GM23338 (cell line): ENCODE results near the gene SAMD8. TPM values are rescaled to one million over a fixed set of nuclear protein-coding genes. Genes with fewer than 3 reads are reported as not detected.

ENCODE experiments used
- ATAC-seq: fragments of 200-7000 bp; cut with Tn5 transposase; 3 replicates; pipeline ENCODE4 v1.9.1; 2020
- DNase-seq: peaks from one replicate; pipeline ENCODE4 v3.0.0-alpha.2; 2015; ENCODE audit warnings: low spot score
- H2AFZ ChIP-seq: fragments of 200-600 bp; sonication (generic); 2 replicates; pipeline ENCODE4 v1.8.0; 2016; ENCODE audit warnings: antibody characterized with exemption, mild to moderate bottlenecking, moderate library complexity
- H3F3A ChIP-seq: fragments of 200-600 bp; sonication (generic); replicated peaks from 2 replicates; pipeline ENCODE4 v1.8.0; 2017; ENCODE audit warnings: antibody characterized with exemption, mixed run types, low read depth
- H3K27ac ChIP-seq: fragments of 200-600 bp; sonication (generic); 2 replicates; pipeline ENCODE4 v1.6.1; 2016; ENCODE audit warnings: low read depth
- H3K27me3 ChIP-seq: fragments of 200-600 bp; sonication (generic); 2 replicates; pipeline ENCODE4 v1.8.0; 2016; ENCODE audit warnings: mild to moderate bottlenecking, mixed run types, moderate library complexity; ENCODE audit not compliant: insufficient read depth
- H3K36me3 ChIP-seq: fragments of 200-600 bp; sonication (generic); 2 replicates; pipeline ENCODE4 v1.8.0; 2016; ENCODE audit warnings: mild to moderate bottlenecking; ENCODE audit not compliant: insufficient read depth
- H3K4me1 ChIP-seq: fragments of 200-600 bp; sonication (generic); 2 replicates; pipeline ENCODE4 v1.8.0; 2016; ENCODE audit warnings: mild to moderate bottlenecking, moderate library complexity; ENCODE audit not compliant: insufficient read depth
- H3K4me2 ChIP-seq: fragments of 200-600 bp; sonication (generic); 2 replicates; pipeline ENCODE4 v1.7.1; 2017; ENCODE audit warnings: mixed run types
- H3K4me3 ChIP-seq: fragments of 200-600 bp; sonication (generic); 2 replicates; pipeline ENCODE4 v1.6.1; 2016; ENCODE audit warnings: mixed run types
- H3K79me2 ChIP-seq: fragments of 200-600 bp; sonication (generic); replicated peaks from 2 replicates; pipeline ENCODE4 v1.8.0; 2017; ENCODE audit warnings: mild to moderate bottlenecking; ENCODE audit not compliant: insufficient read depth
- H3K9me2 ChIP-seq: fragments of 200-600 bp; sonication (generic); 2 replicates; pipeline ENCODE4 v1.8.0; 2017; ENCODE audit not compliant: insufficient read depth
- H4K20me1 ChIP-seq: fragments of 200-600 bp; sonication (generic); replicated peaks from 2 replicates; pipeline ENCODE4 v1.8.0; 2017; ENCODE audit warnings: mild to moderate bottlenecking; ENCODE audit not compliant: insufficient read depth
- H3K27ac Mint-ChIP-seq: 2 replicates; pipeline ENCODE4 v1.8.0; 2020; ENCODE audit warnings: inconsistent platforms, mild to moderate bottlenecking, moderate library complexity, mixed read lengths
- H3K27me3 Mint-ChIP-seq: 3 replicates; pipeline ENCODE4 v1.8.0; 2022; ENCODE audit warnings: low read depth, mild to moderate bottlenecking, moderate library complexity, mixed read lengths, inconsistent platforms; ENCODE audit not compliant: insufficient read depth, poor library complexity
- H3K36me3 Mint-ChIP-seq: 3 replicates; pipeline ENCODE4 v1.8.0; 2021; ENCODE audit warnings: low read depth, mild to moderate bottlenecking, inconsistent platforms, moderate library complexity, mixed read lengths
- H3K4me1 Mint-ChIP-seq: 3 replicates; pipeline ENCODE4 v1.8.0; 2020; ENCODE audit warnings: mild to moderate bottlenecking, inconsistent platforms, mixed read lengths
- H3K4me3 Mint-ChIP-seq: 3 replicates; pipeline ENCODE4 v1.8.0; 2021; ENCODE audit warnings: moderate library complexity, mild to moderate bottlenecking, inconsistent platforms, mixed read lengths
- H3K9me3 Mint-ChIP-seq: 3 replicates; pipeline ENCODE4 v1.8.0; 2020; ENCODE audit warnings: moderate library complexity, mild to moderate bottlenecking, inconsistent platforms, mixed read lengths
- CREB1 ChIP-seq: fragments of 250-450 bp; sonication (Bioruptor Pico); IDR thresholded peaks from 2 replicates; pipeline ENCODE4 v1.5.0; 2020; ENCODE audit warnings: low read depth, mild to moderate bottlenecking, moderate library complexity
- CTCF ChIP-seq, 2 experiments: fragments of 200-600 bp in 1 of 2; sonication (generic) in 1 of 2; conservative IDR thresholded peaks; 2 replicates each; pipeline versions ENCODE4 v1.5.1 to v1.6.1; 2016 to 2017; ENCODE audit warnings: antibody characterized with exemption in 2 of 2, low read depth in 2 of 2, mild to moderate bottlenecking in 2 of 2, moderate library complexity in 1 of 2
- ETS1 ChIP-seq: IDR thresholded peaks from 2 replicates; pipeline ENCODE4 v1.6.1; 2016; ENCODE audit warnings: antibody characterized with exemption
- EZH2 ChIP-seq: fragments of 200-600 bp; sonication (generic); IDR thresholded peaks from one replicate; pipeline ENCODE4 v1.8.0; 2017; ENCODE audit warnings: antibody characterized with exemption, mild to moderate bottlenecking, low read depth; ENCODE audit not compliant: unreplicated experiment
- EZH2phosphoT487 ChIP-seq: fragments of 200-600 bp; sonication (generic); IDR thresholded peaks from one replicate; pipeline ENCODE4 v1.8.1; 2018; ENCODE audit warnings: antibody characterized with exemption; ENCODE audit not compliant: unreplicated experiment
- NANOG ChIP-seq: IDR thresholded peaks from 2 replicates; pipeline ENCODE4 v1.6.1; 2016; ENCODE audit warnings: antibody characterized with exemption, borderline replicate concordance
- POLR2AphosphoS5 ChIP-seq: IDR thresholded peaks from 2 replicates; pipeline ENCODE4 v1.6.1; 2016; ENCODE audit warnings: antibody characterized with exemption, low read depth
- REST ChIP-seq: IDR thresholded peaks from one replicate; pipeline ENCODE4 v1.6.1; 2018; ENCODE audit warnings: antibody characterized with exemption; ENCODE audit not compliant: unreplicated experiment
- STAT1 ChIP-seq: IDR thresholded peaks from one replicate; pipeline ENCODE4 v1.6.1; 2016; ENCODE audit warnings: antibody characterized with exemption; ENCODE audit not compliant: unreplicated experiment
- ZNF114 ChIP-seq: fragments of 250-450 bp; sonication (Bioruptor Pico); IDR thresholded peaks from 2 replicates; pipeline ENCODE4 v1.5.0; 2020; ENCODE audit warnings: mild to moderate bottlenecking, moderate library complexity
- ZNF331 ChIP-seq: fragments of 250-450 bp; sonication (Bioruptor Pico); IDR thresholded peaks from 2 replicates; pipeline ENCODE4 v1.5.0; 2020; ENCODE audit warnings: low read depth, mild to moderate bottlenecking, moderate library complexity
- ZNF462 ChIP-seq: fragments of 250-450 bp; sonication (Bioruptor Pico); IDR thresholded peaks from 2 replicates; pipeline ENCODE4 v1.5.0; 2020; ENCODE audit warnings: mild to moderate bottlenecking, moderate library complexity
- polyA plus RNA-seq: library from polyadenylated mRNA; unstranded; fragments of >200 nt; fragmentation: Nextera tagmentation; extraction: Ambion mirVana; gene quantifications from 2 replicates; pipeline ENCODE4 v1.2.1, GENCODE V29; 2016
- total RNA-seq: library from RNA; depleted of rRNA; stranded (reverse); fragments of >200 nt; shearing (Covaris generic); gene quantifications from 2 replicates; pipeline ENCODE4 v1.2.3, GENCODE V29; 2014

Gene SAMD8
- total and polyA plus RNA-seq, 2 experiments from 2014 or later = 7.8 to 28.4 TPM

- no peaks in the 10 kb centered on the region for H3K36me3 ChIP-seq
- TF ChIP-seq NANOG (no peak), ZNF462 (no peak), REST (no peak), ZNF331 (CRISPR knock-in tag) (no peak), ETS1 (no peak), POLR2AphosphoS5 (no peak), EZH2phosphoT487 (no peak), ZNF114 (CRISPR knock-in tag) (no peak), CTCF (conservative IDR thresholded peaks at IDR 0.05; ENCODE audit: low read depth in 2 of 2) (no peak), CREB1 (CRISPR knock-in tag) (no peak), STAT1 (no peak), EZH2 (no peak)
- DNase-seq = no peak
- no peaks in the 10 kb centered on the region for H4K20me1 ChIP-seq
- Mint-ChIP-seq H3K27ac (no peak overlapping the region), H3K4me3 (no peak overlapping the region), H3K4me1 (peaks cover 45% of the 10 kb centered on the region), H3K9me3 (peaks cover 5% of the 10 kb centered on the region; the same call in 2 of the 3 replicates), H3K27me3 (peaks cover 4% of the 10 kb centered on the region), H3K36me3 (no peaks in the 10 kb centered on the region)
- H3K4me2 ChIP-seq = 0 out of 2 replicates have a peak overlapping the region, but pooled peaks have one; percentile 26
- peaks cover 1% of the 10 kb centered on the region; the same call in 1 of the 2 replicates for H3F3A ChIP-seq
- H3K27ac ChIP-seq = no peak overlapping the region
- peak overlapping the region; percentile 52; the same call in 1 of the 2 replicates for H2AFZ ChIP-seq
- H3K4me3 ChIP-seq = no peak overlapping the region
- no peaks in the 10 kb centered on the region for H3K79me2 ChIP-seq
- 0 out of 2 replicates have a peak, but pooled peaks cover 7% of the 10 kb centered on the region for H3K9me2 ChIP-seq
- no peaks in the 10 kb centered on the region for H3K27me3 ChIP-seq
- ATAC-seq = no peak
- H3K4me1 ChIP-seq = peaks cover 30% of the 10 kb centered on the region
These were observed 25.1 kb upstream of the SAMD8 start for GRCh38 chr10:75086278-75086934.
